Measurements from ENCODE around the gene VAV3.

GRCh38 chr1:107570768-107571167 lies 394.2 kb downstream of the VAV3 start:
- TF ChIP-seq MAX (IDR thresholded peaks at IDR 0.05; ENCODE audit: low read depth) (no peak), CTCF (IDR thresholded peaks at IDR 0.05) (no peak), ZBTB33 (IDR thresholded peaks at IDR 0.05; ENCODE audit: borderline replicate concordance, low read depth) (no peak), POLR2AphosphoS5 (IDR thresholded peaks at IDR 0.05; ENCODE audit: low read depth, low read length) (no peak), RFX5 (IDR thresholded peaks at IDR 0.05; ENCODE audit: low read length) (no peak), FOXM1 (IDR thresholded peaks at IDR 0.05; ENCODE audit: low read depth) (no peak), FOSL2 (IDR thresholded peaks at IDR 0.05; ENCODE audit: borderline replicate concordance, low read depth) (no peak), SMC3 (IDR thresholded peaks at IDR 0.05; ENCODE audit: low read depth, low read length) (no peak), ELF1 (IDR thresholded peaks at IDR 0.05) (no peak), TAF1 (IDR thresholded peaks at IDR 0.05; ENCODE audit: borderline replicate concordance, low read depth, low read length) (no peak), USF2 (IDR thresholded peaks at IDR 0.05; ENCODE audit: borderline replicate concordance, low read depth, low read length) (no peak)
